HCT116 (cell line): Measurements from ENCODE around the gene PLS3. TPM values are rescaled to one million over a fixed set of nuclear protein-coding genes. Genes with fewer than 3 reads are reported as not detected.

Experiments used
- ATAC-seq: fragments of 200-7000 bp; cut with Tn5 transposase; 2 replicates; pipeline ENCODE4 v1.9.1; 2020; ENCODE audit warnings: mild to moderate bottlenecking, moderate library complexity
- BruUV-seq: library from RNA; stranded (reverse); fragments of 400-500 nt; replicated peaks from 2 replicates; lab custom pipeline; 2021; lab: Mats Ljungman, UMichigan
- CTCF ChIA-PET: fragments of 300-600 bp; sonication (Branson Sonifier 250); formaldehyde crosslinking; loops from one replicate; lab custom pipeline; 2021; ENCODE audit warnings: antibody characterized with exemption; lab: Charles Lee
- POLR2A ChIA-PET: fragments of 300-600, 350-600 bp; sonication (Branson Sonifier 250); formaldehyde crosslinking; loops from one replicate; lab custom pipeline; 2021; ENCODE audit warnings: antibody characterized with exemption; lab: Charles Lee
- RAD21 ChIA-PET, 2 experiments: fragments of 300-600 bp; sonication (Branson Sonifier 250); formaldehyde crosslinking; loops; one replicate each; lab custom pipeline; 2023; ENCODE audit warnings: low total read pairs in 2 of 2; ENCODE audit not compliant: uncharacterized antibody in 2 of 2, unreplicated experiment in 2 of 2, low non-redundant PET in 1 of 2; lab: Charles Lee
- DNase-seq: peaks from one replicate; pipeline ENCODE4 v3.0.0-alpha.2; 2010; ENCODE audit warnings: low read depth, low spot score
- H2AFZ ChIP-seq: fragments of 200-600 bp; shearing (Covaris generic), sonication (generic); 2 replicates; pipeline ENCODE4 v1.6.1; 2017; ENCODE audit warnings: low read depth, mixed run types, mixed read lengths, antibody characterized with exemption, low read length; ENCODE audit not compliant: poor library complexity, severe bottlenecking
- H3K27ac ChIP-seq: 2 replicates; pipeline ENCODE4 v1.5.1; 2012; ENCODE audit warnings: low read depth, low read length
- H3K27me3 ChIP-seq: fragments of 200-600 bp; sonication (generic); 2 replicates; pipeline ENCODE4 v1.6.1; 2016; ENCODE audit warnings: mixed run types, low read length, mixed read lengths; ENCODE audit not compliant: insufficient read depth
- H3K36me3 ChIP-seq, 2 experiments: fragments of 200-500 bp in 1 of 2; fragments of 200-600 bp in 1 of 2; sonication (Bioruptor generic) in 1 of 2; sonication (generic) in 1 of 2; 2 replicates each; pipeline versions ENCODE4 v1.5.1 to v1.6.1; 2014 to 2016; ENCODE audit warnings: low read length in 2 of 2, inconsistent platforms in 1 of 2, mixed read lengths in 1 of 2, mixed run types in 1 of 2; ENCODE audit not compliant: insufficient read depth in 2 of 2, control insufficient read depth in 1 of 2
- H3K4me1 ChIP-seq, 2 experiments: fragments of 200-600 bp in 1 of 2; sonication (generic) in 1 of 2; 2 replicates each; pipeline versions ENCODE4 v1.5.1 to v1.6.1; 2012 to 2017; ENCODE audit warnings: low read length in 2 of 2, inconsistent platforms in 1 of 2, mild to moderate bottlenecking in 1 of 2, mixed read lengths in 1 of 2, mixed run types in 1 of 2, moderate library complexity in 1 of 2; ENCODE audit not compliant: insufficient read depth in 2 of 2, control insufficient read depth in 1 of 2
- H3K4me2 ChIP-seq: fragments of 200-600 bp; sonication (generic); 2 replicates; pipeline ENCODE4 v1.6.1; 2017; ENCODE audit warnings: mixed run types, low read length, mixed read lengths
- H3K4me3 ChIP-seq, 2 experiments: fragments of 200-600 bp in 1 of 2; sonication (generic) in 1 of 2; replicated peaks in 1 of 2; 2 replicates each; pipeline ENCODE4 v1.5.1; 2011 to 2016; ENCODE audit warnings: low read length in 2 of 2, control low read depth in 1 of 2, low read depth in 1 of 2, mild to moderate bottlenecking in 1 of 2, mixed read lengths in 1 of 2, mixed run types in 1 of 2
- H3K79me2 ChIP-seq: fragments of 200-600 bp; sonication (generic); 2 replicates; pipeline ENCODE4 v1.6.1; 2017; ENCODE audit warnings: mild to moderate bottlenecking, mixed run types, low read length, moderate library complexity, mixed read lengths; ENCODE audit not compliant: insufficient read depth
- H3K9ac ChIP-seq: fragments of 200-600 bp; sonication (generic); 2 replicates; pipeline ENCODE4 v1.6.1; 2016; ENCODE audit warnings: low read length, mixed read lengths
- H3K9me2 ChIP-seq: fragments of 200-600 bp; sonication (generic), shearing (Covaris generic); 2 replicates; pipeline ENCODE4 v1.6.1; 2017; ENCODE audit warnings: mixed run types, mild to moderate bottlenecking, moderate library complexity; ENCODE audit not compliant: insufficient read depth
- H3K9me3 ChIP-seq, 2 experiments: fragments of 200-500 bp in 1 of 2; fragments of 200-600 bp in 1 of 2; sonication (Bioruptor generic) in 1 of 2; sonication (generic) in 1 of 2; 2 replicates each; pipeline ENCODE4 v1.6.1; 2014 to 2017; ENCODE audit warnings: low read length in 2 of 2, mixed read lengths in 2 of 2, inconsistent platforms in 1 of 2, low read depth in 1 of 2, mild to moderate bottlenecking in 1 of 2, mixed run types in 1 of 2, moderate library complexity in 1 of 2; ENCODE audit not compliant: control insufficient read depth in 1 of 2, insufficient read depth in 1 of 2
- H4K20me1 ChIP-seq: fragments of 200-600 bp; sonication (generic), shearing (Covaris generic); 2 replicates; pipeline ENCODE4 v1.6.1; 2017; ENCODE audit warnings: mixed run types, mild to moderate bottlenecking, moderate library complexity; ENCODE audit not compliant: insufficient read depth
- ATF3 ChIP-seq: IDR thresholded peaks from 2 replicates; pipeline ENCODE4 v1.6.1; 2012
- CBX3 ChIP-seq: IDR thresholded peaks from 2 replicates; pipeline ENCODE4 v1.6.1; 2012; ENCODE audit warnings: low read depth
- CEBPB ChIP-seq: IDR thresholded peaks from 2 replicates; pipeline ENCODE4 v1.6.1; 2012; ENCODE audit warnings: low read depth
- CTCF ChIP-seq, 3 experiments: fragments of 200-600 bp in 1 of 3; sonication (generic) in 1 of 3; IDR thresholded peaks in 2 of 3; conservative IDR thresholded peaks in 1 of 3; 2 replicates each; pipeline ENCODE4 v1.5.1; 2012 to 2017; ENCODE audit warnings: low read depth in 2 of 3, low read length in 2 of 3, antibody characterized with exemption in 1 of 3, borderline replicate concordance in 1 of 3, control low read depth in 1 of 3, mild to moderate bottlenecking in 1 of 3, mixed read lengths in 1 of 3, mixed run types in 1 of 3, moderate library complexity in 1 of 3; ENCODE audit not compliant: insufficient read depth in 1 of 3
- EGR1 ChIP-seq: IDR thresholded peaks from 2 replicates; pipeline ENCODE4 v1.6.1; 2012; ENCODE audit warnings: low read depth
- ELF1 ChIP-seq: IDR thresholded peaks from 2 replicates; pipeline ENCODE4 v1.6.1; 2012; ENCODE audit warnings: low read depth, borderline replicate concordance
- EZH2 ChIP-seq: fragments of 200-600 bp; sonication (generic); IDR thresholded peaks from 2 replicates; pipeline ENCODE4 v1.6.1; 2017; ENCODE audit warnings: antibody characterized with exemption, mixed run types
- FOSL1 ChIP-seq: IDR thresholded peaks from 2 replicates; pipeline ENCODE4 v1.6.1; 2012; ENCODE audit warnings: low read depth
- MAX ChIP-seq: IDR thresholded peaks from 2 replicates; pipeline ENCODE4 v1.6.1; 2012
- POLR2A ChIP-seq: IDR thresholded peaks from 2 replicates; pipeline ENCODE4 v1.7.0; 2011; ENCODE audit warnings: borderline replicate concordance; ENCODE audit not compliant: insufficient read depth, insufficient read length; ENCODE audit errors: extremely low read depth
- POLR2AphosphoS5 ChIP-seq: IDR thresholded peaks from 2 replicates; pipeline ENCODE4 v1.6.1; 2011; ENCODE audit warnings: mild to moderate bottlenecking, low read depth, low read length, moderate library complexity
- RAD21 ChIP-seq: IDR thresholded peaks from 2 replicates; pipeline ENCODE4 v1.6.1; 2012; ENCODE audit warnings: low read depth, mild to moderate bottlenecking
- REST ChIP-seq: IDR thresholded peaks from 2 replicates; pipeline ENCODE4 v1.6.1; 2012; ENCODE audit warnings: low read depth
- ZBTB33 ChIP-seq: IDR thresholded peaks from 2 replicates; pipeline ENCODE4 v1.6.1; 2011; ENCODE audit warnings: mild to moderate bottlenecking, low read length, moderate library complexity; ENCODE audit not compliant: insufficient replicate concordance; ENCODE audit errors: extremely low read depth
- ZNF274 ChIP-seq: fragments of 200-500 bp; sonication (Bioruptor generic); IDR thresholded peaks from 2 replicates; pipeline ENCODE4 v1.6.1; 2014; ENCODE audit warnings: mild to moderate bottlenecking, low read depth, low read length, inconsistent platforms
- intact Hi-C: fragments of 100-400 bp; cut with micrococcal nuclease; formaldehyde crosslinking; loops from 2 replicates; pipeline ENCODE4 v1.10.0; 2022
- total RNA-seq: library from RNA; stranded (reverse); gene quantifications from one replicate; pipeline ENCODE4 v1.2.1, GENCODE V29; 2021; ENCODE audit not compliant: unreplicated experiment

Gene PLS3
- total RNA-seq, 1 experiment from 2014 or later, result 50.8 TPM

- intact Hi-C loops, result no loop called here
Measured at GRCh38 chrX:115630204-115630603, 69.2 kb downstream of the PLS3 start.

More at GRCh38 chrX:115630204-115630603, 69.2 kb downstream of the PLS3 start:
- H3K9me3 ChIP-seq, result no peaks in the 10 kb centered on the region
- no peaks in the 10 kb centered on the region for H3K27me3 ChIP-seq
- no peak for TF ChIP-seq FOSL1
- TF ChIP-seq RAD21, result no peak
- no peak for TF ChIP-seq ATF3
- TF ChIP-seq ZBTB33, result no peak
- no peak for TF ChIP-seq CTCF (IDR thresholded peaks at IDR 0.05 in 2 of 3, conservative IDR thresholded peaks at IDR 0.05 in 1 of 3; ENCODE audit: borderline replicate concordance in 1 of 3, insufficient read depth in 1 of 3, low read depth in 2 of 3, low read length in 2 of 3)
- no peak for TF ChIP-seq MAX
- no peak for TF ChIP-seq ELF1
- TF ChIP-seq CEBPB, result no peak
- no peak for TF ChIP-seq POLR2AphosphoS5
- no peak for TF ChIP-seq POLR2A
- TF ChIP-seq EZH2, result no peak
- TF ChIP-seq EGR1, result no peak
- no peak for TF ChIP-seq ZNF274
- TF ChIP-seq CBX3, result no peak
- no peak for TF ChIP-seq REST
- TF ChIP-seq, all 23 proteins: peak for 0
- H3K9me2 ChIP-seq, result no peaks in the 10 kb centered on the region
- BruUV-seq, result no TSS peak
- no peaks in the 10 kb centered on the region for H3K36me3 ChIP-seq
- ChIA-PET POLR2A (no interaction called here), RAD21 (no interaction called here), CTCF (no interaction called here)
- H3K4me2 ChIP-seq, result no peak overlapping the region
- H3K9ac ChIP-seq, result no peak overlapping the region
- no peaks in the 10 kb centered on the region for H4K20me1 ChIP-seq
- no peaks in the 10 kb centered on the region for H3K79me2 ChIP-seq
- H2AFZ ChIP-seq, result no peak overlapping the region
- H3K4me1 ChIP-seq, result no peaks in the 10 kb centered on the region
- H3K4me3 ChIP-seq, result no peak overlapping the region
- DNase-seq (no peak), ATAC-seq (no peak)
- no peak overlapping the region for H3K27ac ChIP-seq
